HG02943 (cell line): ENCODE measurements around the gene MMP3.

Experiments
- ATAC-seq: cut with Tn5 transposase; IDR thresholded peaks from one replicate; pipeline ENCODE4 v1.9.1; 2021; ENCODE audit warnings: mild to moderate bottlenecking, low read depth, moderate library complexity; ENCODE audit not compliant: unreplicated experiment

The MMP3 gene

DNA sequence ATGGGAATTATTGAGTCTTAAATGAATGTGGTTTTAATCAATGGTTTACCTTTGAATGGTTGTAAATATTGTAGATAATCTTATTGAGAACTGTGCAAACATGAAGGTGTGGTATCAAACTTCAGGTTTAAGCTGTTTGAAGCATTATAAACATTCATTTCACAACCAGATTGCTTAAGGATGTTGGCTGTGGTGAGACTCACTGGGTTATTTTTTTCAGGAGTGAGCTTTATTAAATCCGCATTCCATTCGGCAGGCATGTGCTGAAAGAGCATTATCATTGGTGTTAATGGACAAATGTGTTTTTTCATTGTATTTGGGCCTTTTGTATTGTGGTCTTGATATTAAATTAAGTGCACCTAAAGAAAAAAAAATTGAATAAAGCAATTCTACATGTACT lies 9.7 kb downstream of the MMP3 start:
- ATAC-seq: no peak

DNA sequence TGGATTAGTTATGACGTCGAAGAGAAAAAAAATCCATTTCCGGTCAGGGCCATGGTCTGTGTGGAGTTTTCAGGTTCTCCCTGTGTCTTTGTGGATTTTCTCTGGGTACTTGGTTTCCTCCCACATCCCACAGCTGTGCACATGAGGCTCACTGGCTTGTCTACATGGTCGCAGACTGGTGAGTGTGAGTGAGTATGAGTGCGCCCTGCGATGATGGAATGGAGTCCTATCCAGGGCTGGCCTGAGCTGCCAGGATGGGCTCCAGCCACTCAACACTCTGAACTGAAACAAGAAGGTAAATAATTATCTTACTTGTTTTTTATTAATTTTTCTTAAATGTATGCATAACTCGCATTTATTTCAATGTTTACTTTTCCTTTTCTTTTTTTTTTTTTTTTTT lies 10.8 kb downstream of the MMP3 start:
- ATAC-seq: no peak

DNA sequence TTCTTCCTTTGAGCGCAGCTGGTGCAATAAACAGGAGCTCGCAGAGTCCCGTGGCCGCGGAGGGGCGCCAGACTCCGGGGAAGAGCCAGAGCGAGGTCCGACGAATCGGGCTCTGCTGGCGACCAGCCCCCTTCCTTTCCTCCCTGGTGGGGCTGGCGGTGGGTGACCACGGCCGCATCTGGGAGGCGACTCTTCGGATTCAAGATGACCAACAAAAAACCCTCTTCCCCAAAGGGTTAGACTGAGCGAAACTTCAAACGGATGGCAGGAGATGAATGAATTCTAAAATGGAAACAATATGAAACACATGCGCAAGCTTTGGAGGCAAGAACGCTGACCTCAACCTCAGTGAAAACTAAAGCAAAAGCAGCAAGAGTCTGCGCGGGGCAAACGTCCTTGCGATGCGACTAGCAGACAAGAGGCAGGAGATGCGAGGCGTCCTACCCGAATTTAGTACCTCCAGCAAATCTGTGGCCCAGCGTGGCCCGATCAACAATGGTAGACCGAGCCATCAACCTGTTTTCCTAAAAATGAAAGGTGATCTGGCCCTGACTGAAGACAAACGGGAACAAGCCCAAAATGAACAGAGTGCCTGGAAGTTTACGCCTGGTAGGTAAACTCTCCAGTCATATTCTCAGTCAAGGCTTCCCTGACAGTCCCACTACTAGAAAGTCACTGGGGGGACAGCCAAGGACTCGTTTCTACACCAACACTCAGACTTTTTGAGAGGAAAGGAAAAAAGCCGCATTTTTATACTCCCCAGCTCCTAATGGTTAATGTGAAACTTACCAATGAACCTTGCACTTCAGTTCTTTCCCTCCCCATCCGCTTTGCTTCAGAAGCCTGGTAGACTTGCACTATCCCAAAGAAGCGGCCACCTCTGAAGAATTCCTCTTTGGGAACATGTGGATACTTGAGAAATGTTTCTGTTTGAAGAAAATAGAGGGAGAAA lies 11.6 kb downstream of the MMP3 start:
- no peak for ATAC-seq

DNA sequence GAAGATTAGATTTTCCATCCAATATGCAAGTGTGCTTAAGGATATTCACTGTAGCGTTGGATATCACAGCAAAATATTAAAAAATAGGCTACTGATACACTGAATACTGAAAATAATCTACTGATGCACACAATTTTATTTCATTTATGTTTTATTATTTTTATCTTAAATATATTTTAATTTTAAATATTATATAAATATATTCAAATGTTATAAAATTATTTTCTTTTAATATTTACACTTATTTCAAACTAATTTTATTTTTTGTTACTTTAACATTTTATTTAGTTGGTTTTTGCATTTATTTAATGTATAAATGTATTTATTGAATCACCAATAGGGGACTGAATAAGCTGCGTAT lies 12.3 kb downstream of the MMP3 start:
- ATAC-seq: no peak

DNA sequence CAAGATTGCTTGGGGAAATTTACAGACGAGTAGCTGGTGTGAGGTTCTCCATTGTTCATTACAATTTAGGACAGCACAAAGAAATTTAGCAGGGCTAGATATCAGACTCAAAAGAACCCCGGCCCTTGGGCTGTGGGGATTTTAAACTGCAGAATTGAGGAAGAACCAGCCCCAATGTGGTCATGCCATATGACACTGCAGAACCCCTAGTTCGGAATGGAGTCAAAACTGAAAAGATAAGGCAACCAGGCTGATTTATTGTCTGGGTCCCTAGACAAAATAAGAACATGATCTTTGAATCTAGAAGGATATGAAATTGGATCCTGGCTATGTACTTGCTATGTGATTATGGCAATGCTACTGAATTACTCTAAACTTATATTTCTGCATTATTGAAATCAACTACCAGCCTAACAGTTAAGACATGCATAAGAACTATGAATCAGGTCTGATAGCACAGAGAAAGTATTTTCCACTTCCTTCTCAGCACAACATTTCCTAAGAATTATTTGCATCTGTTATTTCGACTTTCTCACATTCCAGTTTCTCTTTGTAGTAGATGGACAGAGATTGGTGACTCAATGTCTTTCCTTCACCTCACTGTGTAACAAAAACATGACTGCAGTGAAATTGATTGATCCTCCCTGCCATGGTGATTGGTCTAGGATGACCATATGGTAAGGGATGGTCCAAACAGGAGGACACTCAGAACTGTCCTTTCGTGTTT lies 13.2 kb downstream of the MMP3 start:
- no peak for ATAC-seq

DNA sequence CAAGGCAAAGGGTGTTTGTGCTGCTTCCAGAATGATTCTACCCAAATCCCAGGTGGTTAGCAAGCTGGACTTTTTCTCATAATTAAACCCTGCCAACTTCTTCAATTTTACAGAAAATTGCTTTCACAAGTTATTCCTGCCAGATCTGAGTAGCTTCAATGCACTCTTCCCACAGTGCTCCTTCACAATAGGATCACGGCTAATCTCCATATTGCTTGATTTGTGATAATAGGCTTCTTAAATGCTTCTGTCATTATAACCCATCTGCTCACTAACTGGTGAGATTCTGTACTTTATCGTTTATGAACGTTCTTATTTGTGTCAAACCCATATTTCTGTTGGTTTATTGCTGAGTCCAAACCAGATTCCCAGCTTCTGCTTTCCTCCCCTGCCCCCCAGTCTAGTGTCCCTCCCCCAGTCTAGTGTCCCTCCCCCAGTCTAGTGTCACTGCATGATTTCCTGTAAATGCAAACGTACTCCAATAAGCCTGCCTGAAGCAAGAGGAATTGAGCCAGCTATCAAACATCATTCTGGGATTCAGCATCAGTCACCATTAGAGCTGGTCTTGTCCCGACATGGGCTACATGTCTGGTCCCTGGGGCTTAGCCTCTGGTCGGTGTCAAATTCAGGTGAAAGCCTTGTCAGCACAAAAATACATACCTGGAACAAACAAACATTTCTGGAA lies 14.0 kb downstream of the MMP3 start:
- ATAC-seq: no peak

DNA sequence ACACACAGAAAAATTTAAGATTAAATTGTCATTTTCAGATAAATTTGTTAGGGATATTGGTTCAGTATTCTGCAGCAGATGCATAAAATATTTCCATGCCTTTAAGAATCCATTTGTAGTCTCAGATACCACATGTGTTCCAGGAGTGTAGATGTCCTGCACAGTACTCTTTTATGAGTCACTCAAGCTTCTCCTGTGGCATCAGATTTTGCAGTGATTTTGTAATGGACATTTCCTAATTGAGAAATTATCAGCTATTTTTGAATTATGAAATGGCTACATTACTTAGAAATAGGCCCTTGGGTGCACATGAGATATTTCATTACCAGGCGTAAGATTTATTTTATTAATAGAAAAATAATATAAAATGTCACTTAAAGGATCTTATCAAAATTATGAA lies 18.9 kb downstream of the MMP3 start:
- no peak for ATAC-seq

DNA sequence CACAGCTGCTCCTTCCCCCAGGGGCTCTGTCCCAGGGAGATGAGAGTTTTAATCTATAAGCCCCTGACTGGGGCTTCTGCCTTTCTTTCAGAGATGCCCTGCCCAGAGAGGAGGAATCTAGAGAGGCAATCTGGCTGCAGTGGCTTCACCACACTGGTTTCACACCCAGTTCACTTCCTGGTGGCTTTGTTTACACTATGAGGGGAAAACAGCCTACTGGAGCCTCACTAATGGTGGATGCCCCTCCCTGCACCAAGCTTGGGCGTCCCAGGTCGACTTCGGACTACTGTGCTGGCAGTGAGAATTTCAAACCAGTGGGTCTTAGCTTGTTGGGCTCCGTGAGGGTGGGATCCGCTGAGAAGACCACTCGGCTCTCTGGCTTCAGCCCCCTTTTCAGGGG lies 23.9 kb downstream of the MMP3 start:
- no peak for ATAC-seq

DNA sequence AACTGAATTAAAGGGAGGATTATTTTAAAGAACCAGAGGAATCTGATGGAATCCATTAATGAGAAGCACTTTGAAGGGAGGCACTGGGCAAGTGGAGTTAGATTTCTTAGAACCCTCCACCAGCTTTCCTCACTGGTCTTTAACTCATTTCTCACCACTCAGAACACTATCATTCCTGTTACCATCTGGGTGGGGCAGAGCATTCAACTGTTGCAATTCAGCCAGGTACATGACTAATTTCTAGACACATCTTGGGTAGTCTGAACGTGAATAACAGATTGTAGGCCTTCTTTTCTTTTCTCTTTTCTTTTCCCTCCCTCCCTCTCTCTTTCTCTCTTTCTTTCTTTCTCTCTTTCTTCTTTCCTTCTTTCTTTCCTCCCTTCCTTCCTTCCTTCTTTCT lies 29.9 kb downstream of the MMP3 start:
- ATAC-seq: no peak

DNA sequence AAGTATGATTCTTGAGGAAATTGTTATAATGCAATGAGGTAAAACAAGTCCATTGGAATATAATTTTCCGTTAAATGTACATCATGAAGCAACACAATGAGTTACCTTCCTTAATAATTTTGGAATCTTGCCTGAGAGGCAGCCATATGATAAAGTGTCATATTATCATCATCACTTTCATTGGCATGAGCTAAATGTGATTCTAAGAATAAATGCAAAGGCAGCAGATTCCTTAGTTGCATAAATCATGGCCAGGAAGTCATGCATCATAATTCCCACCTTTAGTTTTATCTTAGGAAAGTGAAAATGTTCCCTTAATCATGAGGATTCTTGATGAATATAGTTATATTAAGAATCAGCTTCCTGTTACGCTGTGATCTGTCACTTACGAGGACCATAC lies 31.2 kb downstream of the MMP3 start:
- ATAC-seq: no peak

DNA sequence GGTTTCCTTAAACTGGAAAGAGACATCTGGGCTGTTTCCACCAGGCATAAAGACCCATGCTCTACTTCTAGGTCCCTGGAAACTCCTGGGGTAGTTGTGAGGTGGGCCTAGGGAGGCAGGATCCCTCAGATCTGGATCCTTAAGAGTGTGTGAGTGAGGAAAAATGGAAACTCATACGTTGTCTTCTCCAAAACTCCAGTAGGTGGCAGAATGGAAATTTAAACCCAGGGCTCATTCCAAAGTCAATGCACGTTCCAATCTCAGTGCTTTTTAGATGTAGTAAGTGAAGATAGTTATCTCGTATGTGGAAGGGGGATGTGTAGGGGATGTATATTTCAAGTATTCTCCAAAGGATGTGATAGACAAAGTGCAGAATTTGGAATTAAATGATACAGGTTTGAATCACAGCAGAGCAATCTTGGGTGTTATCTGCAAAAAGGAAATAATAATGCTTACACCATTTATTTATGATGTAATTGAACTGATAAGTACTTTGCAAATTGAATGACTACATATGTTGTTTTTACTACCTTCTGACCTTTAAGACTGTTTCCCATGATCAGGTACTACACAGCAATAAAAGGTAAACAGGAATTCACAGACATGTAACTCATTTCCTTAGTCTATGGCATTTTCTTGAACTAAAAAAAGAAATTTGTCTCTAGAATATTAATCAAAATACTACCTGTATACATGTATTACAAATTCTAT lies 32.3 kb downstream of the MMP3 start:
- no peak for ATAC-seq

DNA sequence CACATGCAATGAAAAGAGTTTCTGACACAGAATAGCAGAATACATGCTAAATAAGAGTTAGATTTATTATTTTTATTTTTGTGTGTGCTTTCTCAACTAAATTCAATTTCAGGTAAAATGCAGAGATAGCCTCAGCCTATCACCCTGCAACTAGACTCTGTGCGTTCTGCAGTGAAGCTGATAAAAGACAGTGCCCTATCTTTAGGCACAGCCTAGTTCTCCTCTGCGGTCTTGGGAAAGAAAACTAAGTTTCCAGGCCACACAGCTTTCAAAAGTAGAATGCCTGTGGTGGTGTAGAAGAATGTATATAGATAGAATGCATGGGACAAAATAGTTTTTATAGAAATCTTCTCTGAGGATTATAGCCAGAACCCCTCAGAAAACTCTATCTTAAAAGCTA lies 33.4 kb downstream of the MMP3 start:
- ATAC-seq: no peak

DNA sequence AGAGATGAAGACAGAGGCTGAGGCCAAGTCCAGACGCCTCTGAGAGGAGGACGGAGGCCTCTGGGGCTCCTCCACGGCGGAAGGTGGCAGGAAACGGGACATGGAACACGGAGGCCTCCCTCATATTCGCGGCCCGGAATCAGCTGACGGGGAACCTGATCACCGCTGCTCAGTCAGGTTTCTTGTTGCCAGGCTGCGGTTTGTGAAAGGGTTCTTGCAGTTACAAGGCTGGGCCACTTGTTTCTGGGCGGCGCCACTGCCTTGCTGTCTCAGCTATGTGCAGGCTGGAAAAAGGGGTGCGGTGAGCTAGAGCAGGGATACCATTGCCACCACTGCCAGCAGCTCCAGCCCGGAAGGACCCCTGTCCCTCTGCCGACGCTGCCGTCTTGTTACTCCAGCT lies 35.5 kb downstream of the MMP3 start:
- ATAC-seq: peak; percentile 59

DNA sequence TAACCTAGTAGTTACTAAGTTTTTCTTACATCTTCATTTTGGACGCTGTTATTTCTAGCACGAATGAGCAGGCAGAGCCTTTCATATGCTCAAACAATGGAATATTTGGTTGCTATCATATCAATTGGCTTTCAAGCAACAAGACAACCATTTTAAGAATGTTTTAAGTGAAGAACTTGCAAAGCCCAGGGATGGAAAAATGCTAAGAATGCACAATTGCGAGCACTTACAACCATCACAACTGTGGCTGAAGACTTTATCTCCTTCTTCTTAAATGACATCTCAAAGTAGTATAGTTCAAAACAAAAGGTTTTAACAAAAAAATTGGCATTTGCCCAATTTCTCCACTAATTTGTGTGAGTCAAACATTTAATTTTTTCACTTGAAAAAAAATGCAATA lies 37.1 kb downstream of the MMP3 start:
- ATAC-seq: no peak

DNA sequence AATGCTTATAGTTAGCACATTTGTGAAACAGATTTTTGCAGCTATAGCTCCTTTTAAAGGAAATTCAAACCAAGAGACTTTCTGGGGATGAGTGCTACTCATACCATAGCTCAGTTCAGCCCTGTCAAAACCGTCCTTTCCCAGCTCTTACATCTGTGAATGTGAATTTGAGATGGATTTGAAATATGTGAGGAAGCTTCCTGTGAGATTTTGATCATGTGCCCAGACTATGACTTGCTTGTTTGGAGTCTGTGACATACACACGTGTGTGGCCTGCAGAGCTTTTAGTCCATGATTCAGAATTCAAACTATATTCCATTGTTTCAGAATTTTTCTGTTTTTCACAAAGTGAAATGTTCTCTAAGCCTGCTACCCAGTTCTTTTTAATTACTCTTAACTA lies 41.1 kb downstream of the MMP3 start:
- no peak for ATAC-seq

DNA sequence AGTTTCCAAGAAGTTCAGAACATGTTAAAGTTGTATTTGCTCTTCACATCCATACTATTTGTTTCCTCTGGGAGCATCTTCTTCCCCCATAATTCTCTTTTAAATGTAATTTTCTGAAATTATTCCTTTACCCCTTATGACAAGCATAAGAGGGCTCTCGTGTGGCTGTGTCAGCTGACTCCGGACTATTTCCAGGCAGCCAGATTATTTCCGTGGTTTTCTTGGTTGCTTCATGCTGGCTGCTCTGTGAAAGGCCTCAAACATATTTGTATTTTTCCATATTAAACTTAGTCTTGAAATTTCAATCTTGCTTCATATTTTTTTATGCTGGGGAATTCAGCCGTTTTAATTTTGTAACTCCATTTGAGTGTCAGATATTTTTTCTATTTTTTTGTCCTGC lies 42.6 kb downstream of the MMP3 start:
- no peak for ATAC-seq

DNA sequence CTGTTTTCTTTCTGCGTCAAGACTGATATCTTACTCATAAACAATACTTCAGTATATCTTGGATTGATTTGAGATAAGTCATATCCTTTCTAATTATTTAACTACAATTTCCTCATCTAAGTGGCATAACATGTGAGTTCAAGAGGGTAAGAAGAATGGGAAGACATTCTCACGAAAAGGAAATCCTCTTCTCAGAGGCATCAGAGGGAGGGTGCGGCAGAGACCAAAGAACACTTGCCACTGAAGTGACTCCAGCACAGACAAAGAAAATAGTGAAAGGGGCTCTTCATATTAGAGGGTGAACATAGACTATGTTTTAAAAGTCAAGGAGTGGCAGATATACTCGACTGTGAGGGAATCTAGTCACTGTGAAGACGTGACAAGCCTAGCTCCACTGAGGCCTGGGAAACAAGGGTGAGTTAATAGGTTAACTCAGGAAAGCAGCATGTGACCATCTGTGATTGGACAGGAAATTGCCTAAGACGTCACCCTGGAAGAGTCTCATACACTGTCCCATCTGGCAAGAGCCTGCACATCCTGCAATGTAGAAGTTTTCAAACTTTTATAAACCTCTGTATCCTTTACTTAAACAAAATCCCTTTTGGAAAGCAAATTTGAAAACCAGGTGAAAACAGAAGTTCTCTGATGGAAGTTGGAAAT lies 43.6 kb downstream of the MMP3 start:
- no peak for ATAC-seq

DNA sequence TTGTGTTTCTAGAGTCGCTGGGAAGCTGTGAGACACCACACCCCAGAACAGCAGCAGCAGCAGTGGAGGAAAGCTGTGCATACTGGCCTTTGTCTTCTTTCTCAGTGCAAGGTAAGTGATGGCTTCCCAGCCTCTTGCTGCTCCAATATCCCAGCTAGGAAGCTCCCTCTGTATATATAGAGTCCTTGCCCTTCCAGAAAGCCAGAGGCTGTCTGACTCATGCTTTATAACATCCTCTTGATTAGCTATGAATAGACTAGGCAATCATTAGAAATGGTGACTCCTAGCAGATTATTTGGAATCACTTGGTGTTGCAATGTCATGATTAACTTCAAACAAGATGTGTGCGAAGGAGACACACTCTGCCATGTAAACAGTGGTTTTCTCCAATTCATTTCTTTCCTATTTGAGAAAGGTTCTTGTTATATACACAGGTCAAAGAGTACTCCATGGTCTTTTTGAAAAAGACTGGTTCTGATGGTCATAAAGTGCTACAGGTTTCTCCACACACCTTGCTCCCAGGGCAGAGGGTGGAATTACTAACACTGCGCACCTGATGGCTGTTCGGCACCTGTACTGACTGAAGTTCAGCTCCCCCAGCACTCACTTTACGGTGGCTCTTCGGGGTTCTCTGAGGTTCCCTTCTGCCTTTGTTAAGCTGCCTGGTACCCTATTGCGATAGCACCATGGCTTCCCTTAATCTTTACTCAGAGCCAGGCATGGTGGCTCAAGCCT lies 45.2 kb downstream of the MMP3 start, which contains the start of gene MMP1:
TSS of gene MMP1 (minus strand) at position 149 of the 735 bp plus-strand sequence. CDS start at position 81, 68 bp downstream.
- no peak for ATAC-seq

DNA sequence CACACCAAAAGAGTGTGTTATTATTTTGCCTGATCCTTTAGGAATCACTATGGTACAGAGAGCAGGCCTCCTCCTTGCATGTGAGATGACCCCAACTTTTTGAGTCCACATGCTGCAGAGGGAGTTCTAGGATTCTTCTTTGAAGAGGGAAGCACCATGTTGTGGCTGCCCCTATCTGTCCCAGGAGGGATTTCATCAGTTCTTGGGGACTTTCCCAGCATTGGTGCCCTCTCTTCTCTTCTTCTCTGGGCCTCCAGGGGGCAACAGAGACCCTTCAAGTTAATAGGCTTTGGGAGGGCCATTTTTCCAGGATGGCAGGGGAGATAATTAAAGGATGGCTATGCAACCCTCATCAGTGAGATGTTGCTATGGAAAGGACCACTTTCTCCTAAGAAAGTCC lies 49.0 kb downstream of the MMP3 start:
- peak; percentile 82 for ATAC-seq
